GM18499 (cell line): ENCODE measurements around the gene PNLIPRP3.
"Not testable (repeated sequence)": the region's sequence is repeated elsewhere in the genome, so short reads cannot be mapped to it uniquely, and the experiment has no call there.

ENCODE experiments used
- ATAC-seq: cut with Tn5 transposase; IDR thresholded peaks from one replicate; pipeline ENCODE4 v1.9.1; 2021; ENCODE audit warnings: moderate number of reproducible peaks; ENCODE audit not compliant: insufficient read depth, unreplicated experiment

Gene PNLIPRP3

DNA sequence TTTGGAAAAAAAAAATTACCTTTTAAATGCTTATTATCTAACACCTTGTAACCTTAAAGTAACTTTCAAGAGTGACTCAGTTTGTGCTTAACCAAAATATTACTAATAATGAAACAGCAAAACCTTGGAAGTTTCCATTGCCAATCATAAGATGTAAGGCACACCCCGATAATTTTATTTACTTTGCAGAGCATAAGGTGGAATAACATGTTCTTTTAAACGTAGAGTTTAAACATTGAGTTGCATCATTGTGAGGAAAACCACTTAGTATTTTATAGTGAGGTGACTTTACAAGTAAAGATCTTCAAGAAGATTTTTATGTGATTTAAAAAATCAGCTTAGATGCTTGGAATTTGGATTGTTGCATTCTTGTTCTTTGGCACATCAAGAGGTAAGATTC is at the start of gene PNLIPRP3:
PNLIPRP3 (plus strand) TSS at position 177 of the 400 bp plus-strand sequence; CDS start at position 343, 166 bp downstream.
- no peak for ATAC-seq

DNA sequence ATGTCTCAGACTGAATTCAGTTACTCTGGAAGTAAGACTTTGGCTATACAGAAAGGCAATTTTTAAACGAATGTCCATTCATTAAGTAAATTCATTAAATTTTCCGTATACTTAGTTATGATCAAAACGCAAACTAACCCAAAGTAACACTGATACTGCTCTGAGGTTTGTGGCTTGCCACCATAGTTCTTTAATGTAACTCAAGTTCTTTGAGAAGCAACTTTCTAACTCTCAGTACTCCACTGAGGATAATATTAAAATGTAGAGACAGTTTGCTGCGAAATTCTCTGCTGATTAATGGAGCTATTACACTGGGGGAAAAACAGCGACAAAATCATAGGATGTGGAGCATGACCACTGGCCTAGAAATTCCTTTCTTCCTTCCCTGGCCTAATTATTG is 45.4 kb upstream of the PNLIPRP3 start:
- ATAC-seq = no peak

DNA sequence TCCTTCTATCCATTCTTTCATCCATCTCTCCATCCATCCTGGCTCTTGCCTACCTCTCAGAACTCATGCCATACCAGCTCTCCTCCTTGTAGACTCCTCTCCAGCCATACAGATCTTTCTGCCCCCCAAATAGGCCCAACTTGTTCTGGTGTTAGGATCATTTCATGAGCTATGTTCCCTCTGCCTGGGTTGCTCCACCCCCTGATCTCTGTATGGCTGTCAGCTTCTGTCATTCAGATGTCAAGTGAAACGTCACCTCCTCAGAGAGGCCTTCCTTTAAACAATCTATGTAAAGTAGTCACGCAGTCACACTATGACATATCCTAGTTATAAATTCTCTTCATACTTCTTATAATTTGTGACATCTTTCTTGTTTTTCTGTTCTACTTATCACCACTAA is 42.3 kb upstream of the PNLIPRP3 start:
- no peak for ATAC-seq

DNA sequence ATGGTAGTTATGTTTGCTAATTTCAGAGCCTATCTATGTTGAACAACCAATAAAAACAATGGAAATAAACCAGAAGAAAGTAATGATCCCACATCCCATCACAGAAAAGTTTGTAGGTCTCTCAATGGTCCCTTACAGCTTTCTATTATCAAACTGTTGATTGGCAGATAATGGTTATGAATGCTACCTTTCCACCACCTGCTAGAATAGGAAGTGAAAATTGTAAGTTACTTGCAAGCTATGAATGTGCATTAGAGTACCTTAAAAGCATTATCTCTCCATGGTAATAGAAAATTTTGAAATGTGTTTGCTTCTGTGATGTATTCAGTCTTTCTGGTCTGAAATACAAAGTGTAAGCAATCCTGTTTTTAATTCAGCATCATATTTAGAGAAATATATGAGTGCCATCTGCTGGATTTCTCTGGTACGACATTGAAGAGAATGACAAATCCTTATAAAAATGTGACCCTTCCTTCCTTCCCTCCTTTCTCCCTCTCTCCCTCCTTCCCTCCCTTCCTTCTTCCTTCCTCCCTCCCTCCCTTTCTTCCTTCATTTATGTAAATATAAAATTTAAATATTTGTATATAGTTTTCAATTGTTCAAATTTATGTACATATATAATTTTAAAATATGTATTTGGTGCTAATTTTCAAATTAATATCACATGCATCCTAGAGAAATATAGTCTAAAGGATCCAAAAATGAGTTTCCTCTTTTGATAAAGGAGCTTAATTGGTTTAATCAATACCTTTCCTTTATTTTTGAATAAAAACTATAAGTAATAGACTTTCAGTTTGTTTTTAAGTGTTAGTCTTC is 41.4 kb upstream of the PNLIPRP3 start:
- no peak for ATAC-seq

DNA sequence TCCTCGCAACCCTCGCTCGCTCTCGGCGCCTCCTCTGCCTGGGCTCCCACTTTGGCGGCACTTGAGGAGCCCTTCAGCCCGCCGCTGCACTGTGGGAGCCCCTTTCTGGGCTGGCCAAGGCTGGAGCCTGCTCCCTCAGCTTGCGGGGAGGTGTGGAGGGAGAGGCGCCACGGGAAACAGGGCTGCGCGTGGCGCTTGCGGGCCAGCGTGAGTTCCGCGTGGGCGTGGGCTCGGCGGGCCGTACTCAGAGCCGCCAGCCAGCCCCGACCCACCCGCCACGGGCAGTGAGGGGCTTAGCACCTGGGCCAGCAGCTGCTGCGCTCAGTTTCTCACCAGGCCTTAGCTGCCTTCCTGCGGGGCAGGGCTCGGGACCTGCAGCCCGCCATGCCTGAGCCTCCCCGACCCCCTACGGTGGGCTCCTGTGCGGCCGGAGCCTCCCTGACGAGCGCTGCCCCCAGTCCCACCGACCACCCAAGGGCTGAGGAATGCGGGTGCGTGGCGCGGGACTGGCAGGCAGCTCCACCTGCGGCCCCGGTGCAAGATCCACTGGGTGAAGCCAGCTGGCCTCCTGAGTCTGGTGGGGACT is 34.3 kb upstream of the PNLIPRP3 start:
- not testable (repeated sequence) for ATAC-seq

DNA sequence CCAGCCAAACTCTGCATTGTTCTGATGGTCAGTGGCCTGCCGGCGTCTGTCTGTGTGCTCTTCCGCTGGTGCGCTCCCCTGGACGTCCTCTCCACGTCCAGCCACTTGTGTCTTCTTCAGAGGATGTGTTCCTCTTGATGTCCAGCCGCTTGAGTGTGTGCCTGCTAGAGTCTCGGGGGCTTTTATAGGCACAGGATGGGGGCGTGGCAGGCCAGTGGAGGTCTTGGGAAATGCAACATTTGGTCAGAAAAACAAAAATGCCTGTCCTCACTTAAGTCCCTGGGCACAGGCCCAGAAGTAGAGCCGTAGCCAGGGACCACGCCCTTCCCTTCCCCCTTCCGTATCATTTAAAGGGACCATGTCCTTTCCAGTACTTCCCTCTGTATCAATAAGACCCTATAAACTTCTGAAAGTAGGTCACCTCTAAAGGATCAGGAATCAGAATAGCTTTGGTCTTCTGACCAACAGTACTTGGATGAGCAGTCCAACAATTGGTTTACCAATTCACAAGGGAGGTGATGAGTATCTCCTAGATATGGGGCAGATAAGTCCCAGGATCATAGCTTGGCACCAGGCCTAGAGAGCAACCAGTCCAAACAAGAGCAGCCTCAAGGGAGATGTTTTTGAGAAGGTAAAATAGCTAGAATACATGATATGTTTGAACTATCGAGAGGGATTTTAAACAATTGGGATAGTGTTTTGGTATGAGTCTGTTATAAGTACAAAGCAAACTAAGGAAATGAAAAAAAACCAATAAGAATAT is 32.2 kb upstream of the PNLIPRP3 start:
- ATAC-seq = no peak

DNA sequence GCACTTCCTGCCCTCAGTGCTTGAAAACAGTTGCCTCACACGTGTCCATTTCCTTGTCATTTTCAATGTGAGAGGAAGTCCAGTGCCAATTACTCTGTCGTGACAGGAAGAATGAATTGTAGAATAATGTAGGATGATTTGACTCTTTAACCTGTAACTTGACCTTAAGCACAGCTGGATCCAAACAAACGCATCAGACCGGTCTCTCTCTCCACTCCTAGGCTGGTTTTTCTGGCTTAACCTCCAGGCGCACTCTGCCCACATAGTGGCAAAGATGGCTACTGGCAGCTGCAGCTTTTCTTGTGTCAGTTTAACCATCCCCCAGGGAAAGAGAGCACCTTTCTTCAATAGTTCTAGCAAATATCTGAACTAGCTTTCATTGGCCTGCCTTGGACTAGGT is 29.4 kb upstream of the PNLIPRP3 start:
- no peak for ATAC-seq

DNA sequence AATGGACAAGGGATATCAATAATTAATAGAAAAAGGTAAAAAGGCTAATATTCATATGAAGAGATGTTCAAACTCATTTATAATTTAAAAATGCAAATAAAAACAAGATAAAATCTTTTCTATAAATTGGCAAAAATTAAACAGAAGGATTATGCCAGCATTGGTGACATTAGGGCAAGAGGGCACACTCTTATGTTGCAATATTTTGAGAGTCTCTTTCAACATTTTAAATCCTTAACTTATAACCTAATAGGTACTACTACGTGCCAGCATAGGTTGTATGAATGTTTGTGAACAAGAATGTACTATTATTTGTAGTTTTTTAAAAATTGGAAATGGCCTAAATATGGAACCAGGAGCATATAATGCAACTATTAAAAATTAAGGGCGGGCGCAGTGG is 24.8 kb upstream of the PNLIPRP3 start:
- ATAC-seq = no peak

DNA sequence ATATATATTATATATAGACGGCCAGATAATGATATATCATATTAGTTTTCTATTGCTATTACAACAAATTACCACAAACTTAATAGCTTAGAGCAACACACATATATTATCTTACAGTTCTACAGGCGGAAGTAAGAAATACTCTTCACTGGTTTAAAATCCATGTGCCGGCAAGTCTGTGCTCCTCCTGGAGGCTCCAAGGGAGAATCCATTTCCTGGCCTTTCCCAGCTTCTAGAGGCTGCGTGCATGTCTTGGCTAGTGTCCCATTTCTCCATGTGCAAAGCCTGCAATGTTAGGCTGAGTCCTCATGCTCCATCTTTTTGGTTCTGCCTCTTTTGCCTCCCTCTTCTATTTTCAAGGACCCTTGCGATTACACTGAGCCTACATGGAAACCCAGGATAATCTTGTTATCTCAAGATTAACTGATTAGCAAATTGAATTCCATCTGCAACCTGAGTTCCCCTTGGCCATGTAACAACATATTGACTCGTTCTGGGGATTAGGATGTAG is 23.9 kb upstream of the PNLIPRP3 start:
- ATAC-seq = no peak

DNA sequence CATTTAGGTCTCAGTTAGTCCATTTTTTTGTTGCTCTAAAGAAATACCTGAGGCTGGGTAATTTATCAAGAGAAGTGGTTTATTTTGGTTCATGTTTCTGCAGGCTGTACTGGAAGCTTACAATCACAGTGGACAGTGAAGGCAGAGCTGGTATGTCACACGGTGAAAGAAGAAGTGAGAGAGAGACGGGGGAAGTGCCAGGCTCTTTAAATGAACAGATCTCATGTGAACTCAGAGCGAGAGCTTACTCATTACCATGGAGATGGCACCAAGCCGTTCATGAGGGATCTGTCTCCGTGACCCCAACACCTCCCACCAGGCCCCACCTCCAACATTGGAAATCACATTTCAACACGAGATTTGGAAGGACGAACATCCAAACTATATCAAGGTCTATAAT is 18.9 kb upstream of the PNLIPRP3 start:
- ATAC-seq = no peak

DNA sequence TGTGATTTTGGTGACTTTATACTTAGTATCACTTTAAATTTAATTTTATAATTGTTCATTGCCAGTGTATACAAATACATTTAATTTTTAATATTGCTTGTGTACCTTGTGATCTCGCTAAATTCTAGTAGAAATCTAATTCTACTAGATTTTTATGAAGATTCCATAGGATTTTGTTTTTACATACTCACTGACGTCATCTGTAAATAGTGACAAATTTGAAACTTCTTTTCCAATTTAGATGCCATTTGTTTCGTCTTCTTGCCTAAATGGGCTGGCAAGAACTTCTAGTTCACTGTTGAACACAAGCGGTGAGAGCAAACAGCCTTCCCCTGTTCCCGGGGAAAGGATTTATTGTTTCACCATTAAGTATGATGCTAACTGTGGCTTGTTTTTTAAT is 17.3 kb upstream of the PNLIPRP3 start:
- no peak for ATAC-seq

DNA sequence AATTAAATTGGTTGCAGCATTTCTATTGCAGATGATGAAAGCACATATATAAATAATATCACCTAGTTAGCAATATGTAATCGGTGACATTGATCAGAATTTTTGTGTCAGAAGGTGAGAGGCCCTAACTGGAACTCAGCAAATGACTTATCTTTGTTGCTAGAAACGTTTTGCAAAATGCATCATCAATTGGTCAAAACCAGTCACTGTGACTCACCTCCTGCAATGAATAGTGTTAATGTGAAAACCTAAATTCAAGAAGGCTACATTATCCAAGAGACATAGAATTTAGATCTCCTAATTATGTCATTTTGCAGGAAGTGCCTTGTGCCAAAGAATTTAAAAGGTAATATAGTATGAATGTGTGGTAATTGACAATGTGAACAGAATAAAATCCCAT is 9.8 kb upstream of the PNLIPRP3 start:
- no peak for ATAC-seq

DNA sequence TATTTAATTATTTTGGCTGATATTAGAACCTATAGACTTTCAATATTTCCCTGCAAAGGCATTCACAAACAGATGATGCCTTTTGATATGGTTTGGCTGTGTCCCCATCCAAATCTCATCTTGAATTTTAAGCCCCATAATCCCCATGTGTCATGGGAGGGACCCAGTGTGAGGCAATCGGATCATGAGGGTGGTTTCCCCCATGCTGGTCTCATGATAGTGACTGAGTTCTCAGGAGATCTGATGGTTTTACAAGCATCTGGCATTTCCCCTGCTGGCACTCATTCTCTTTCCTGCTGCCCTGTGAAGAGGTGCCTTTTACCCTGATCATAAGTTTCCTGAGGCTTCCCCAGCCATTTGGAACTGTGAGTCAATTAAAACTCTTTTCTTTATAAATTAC is 9.3 kb upstream of the PNLIPRP3 start:
- no peak for ATAC-seq

DNA sequence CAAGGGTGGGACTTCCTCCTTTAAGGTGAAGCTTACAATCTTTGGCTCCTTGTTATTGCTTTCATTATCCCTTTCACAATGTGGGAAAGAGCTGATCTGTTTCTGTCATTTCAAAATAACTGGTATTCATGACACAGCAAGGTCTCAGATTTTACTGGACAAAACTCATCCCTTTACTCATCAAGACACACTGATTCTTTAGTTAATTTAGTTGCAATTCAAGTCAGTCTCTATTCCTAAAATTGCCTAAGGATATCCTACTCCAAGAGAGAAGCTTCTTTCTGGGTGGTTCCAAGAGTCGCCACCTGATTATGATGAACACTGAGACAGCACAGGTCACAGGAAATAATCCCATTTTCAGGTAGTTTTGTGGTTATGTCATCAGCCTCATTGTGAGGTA is 5.8 kb upstream of the PNLIPRP3 start:
- no peak for ATAC-seq

DNA sequence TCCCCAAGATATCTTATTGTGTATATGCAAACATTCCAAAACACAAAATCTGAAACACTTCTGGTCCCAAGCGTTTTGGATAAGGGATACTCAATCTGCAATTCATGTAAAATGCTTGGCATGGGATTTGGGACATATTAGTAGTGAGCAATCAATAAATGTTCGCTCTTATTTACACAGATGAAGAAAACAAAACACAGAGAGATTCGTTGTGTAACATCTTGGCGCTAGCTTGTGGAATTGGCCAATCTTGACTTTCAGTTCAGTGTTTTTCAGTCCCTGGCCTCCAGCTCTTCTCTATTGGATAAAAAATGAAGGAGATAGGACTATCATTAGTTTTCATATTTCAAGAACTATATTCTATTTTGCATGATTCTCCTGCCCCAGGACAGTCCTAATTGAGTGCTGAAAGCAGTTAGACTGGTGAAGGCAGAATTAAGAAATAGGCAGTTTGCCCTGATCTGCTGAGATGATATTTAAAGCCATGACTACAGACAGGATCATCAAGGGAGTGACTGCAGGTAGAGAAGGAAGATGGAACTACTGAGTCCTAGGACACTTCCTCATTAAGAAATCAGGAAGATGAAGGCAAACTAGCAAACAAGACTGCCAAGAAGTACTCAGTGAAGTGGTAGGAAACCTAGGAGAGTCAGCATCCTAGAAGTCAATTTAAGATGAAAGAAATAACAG is 1.8 kb downstream of the PNLIPRP3 start:
- ATAC-seq = no peak

DNA sequence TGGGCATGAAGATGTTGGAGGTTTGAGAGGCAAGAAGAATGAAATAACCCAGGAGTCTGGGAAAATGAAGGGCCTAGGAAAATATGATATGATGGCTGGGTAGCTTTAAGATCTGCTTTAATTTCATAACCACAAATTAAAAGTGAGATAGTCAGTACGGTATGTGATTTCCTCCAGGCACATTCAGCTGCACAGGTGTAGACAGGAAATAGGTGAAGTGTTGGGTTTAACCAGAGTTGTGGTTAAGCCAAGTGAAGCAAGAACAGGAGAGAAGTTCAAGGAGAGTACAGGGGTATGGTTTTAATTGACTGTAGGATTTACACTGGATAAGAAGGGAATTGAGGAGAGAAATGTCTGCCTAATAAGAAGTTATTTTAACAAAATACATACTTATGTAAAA is 2.6 kb downstream of the PNLIPRP3 start:
- ATAC-seq = no peak

DNA sequence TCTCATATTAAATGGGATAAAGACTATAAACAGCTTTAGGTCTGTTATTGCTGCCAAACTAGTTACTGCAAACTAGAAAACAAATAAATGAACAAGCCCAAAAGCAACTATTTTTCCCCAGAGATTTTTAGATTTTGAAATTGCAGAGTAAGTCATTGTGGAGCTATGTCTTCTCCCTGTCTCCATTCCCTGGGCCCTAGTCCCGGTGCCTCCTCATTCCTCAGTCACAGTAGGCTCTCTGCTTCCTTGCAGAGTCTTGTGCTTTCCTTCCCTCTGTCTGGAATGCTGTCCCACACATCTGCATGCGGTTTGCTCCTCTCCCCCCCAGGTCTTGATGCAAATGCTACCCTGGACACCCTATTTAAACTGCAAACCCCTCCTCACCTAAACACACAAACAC is 4.0 kb downstream of the PNLIPRP3 start:
- ATAC-seq = no peak

DNA sequence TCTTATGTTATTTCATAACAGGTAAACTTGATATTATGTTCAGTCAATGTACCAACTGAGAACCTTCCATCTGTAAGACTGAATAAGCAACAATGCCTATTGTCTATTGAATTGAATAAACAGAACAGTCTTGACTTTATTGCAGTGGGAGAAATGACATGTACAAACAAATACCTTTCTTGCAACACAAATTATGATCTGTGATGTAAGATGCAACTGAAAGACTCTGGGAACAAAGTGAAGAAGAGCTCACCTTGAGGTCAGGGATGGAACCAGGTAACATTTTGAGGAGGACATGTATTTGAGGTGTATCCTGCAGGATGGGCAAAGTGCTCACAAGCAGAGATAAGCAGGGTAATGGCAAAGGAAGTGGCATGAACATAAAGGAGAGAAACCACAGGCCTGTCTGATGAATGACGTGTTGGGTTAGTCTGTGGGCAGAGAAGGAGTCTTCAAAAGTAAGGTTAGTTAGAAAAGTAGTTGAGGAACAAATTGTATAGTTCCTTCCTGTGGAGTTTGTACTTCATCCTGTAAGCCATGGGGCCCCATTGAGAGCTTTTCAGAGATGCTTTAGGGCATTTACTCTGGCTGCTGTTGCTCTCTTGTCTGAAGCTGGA is 9.5 kb downstream of the PNLIPRP3 start:
- ATAC-seq = no peak

DNA sequence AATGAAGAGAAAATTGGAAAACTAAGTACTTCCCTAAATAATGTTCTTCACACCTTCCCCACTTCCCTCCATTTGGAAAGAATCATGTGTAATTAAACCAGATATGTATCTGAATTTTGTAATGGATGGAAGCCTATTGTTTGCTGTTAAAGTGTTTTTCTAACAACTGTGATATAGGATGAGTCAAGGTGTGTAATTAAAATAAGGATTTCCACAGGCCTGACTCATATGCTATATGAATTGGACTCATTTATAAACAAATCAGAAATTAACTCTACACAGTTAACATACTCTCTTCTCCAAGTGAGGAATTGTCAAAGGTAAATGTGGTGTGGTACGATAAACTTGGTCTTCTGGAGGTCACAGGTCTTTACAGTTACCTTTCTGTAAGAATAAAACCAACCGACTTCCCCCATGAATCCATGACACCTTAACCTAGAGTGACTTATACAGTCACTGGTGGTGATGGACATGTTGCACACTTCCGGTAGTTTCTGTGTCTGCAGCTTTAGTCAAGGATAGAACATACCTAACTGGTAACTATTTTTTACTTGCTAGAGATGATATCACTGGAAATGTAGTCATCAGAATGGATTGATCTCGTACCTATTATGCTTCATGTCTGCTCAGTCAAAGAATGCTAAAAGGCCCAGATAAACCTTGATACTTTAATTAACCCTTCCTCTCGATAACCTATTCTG is 12.8 kb downstream of the PNLIPRP3 start:
- ATAC-seq = no peak
